Measurements from ENCODE around the gene NQO2. TPM values are rescaled to one million over a fixed set of nuclear protein-coding genes. Genes with fewer than 3 reads are reported as not detected.

NQO2 gene
- total and polyA plus RNA-seq, 2 of the 13 experiments (the other 11 are each of a cell fraction or from before 2014, with no cell fraction given): 32.2 to 56.5 TPM

GRCh38 chr6:2999618-3000557 lies at the start of gene NQO2 (continued):
- TF ChIP-seq CSRNP2 (CRISPR knock-in tag; conservative IDR thresholded peaks at IDR 0.05; ENCODE audit: low read depth): no peak
- TF ChIP-seq SP1 (IDR thresholded peaks at IDR 0.05): no peak
- peak; percentile 64 for TF ChIP-seq SP1 (CRISPR knock-in tag; IDR thresholded peaks at IDR 0.05)
- TF ChIP-seq HNRNPH1 (optimal IDR thresholded peaks at IDR 0.05; ENCODE audit: low read depth, low read length): no peak
- 0 out of 2 replicates have a peak, but pooled peaks have one; percentile 72 for TF ChIP-seq TMF1 (CRISPR knock-in tag; IDR thresholded peaks at IDR 0.05; ENCODE audit: low read depth)
- TF ChIP-seq ZNF704 (CRISPR knock-in tag; IDR thresholded peaks at IDR 0.05; ENCODE audit: borderline replicate concordance): no peak
- TF ChIP-seq ELF1 (CRISPR knock-in tag; IDR thresholded peaks at IDR 0.05): peak; percentile 35; the same call in 1 of the 2 replicates
- no peak for TF ChIP-seq MTA3 (CRISPR knock-in tag; IDR thresholded peaks at IDR 0.05)
- peak; percentile 29; the same call in 1 of the 2 replicates for TF ChIP-seq ATF3 (CRISPR knock-in tag; IDR thresholded peaks at IDR 0.05)
- no peak for TF ChIP-seq BRD4 (CRISPR knock-in tag; IDR thresholded peaks at IDR 0.05)
- TF ChIP-seq JDP2 (CRISPR knock-in tag; IDR thresholded peaks at IDR 0.05; ENCODE audit: borderline replicate concordance): no peak
- TF ChIP-seq MED13 (CRISPR knock-in tag; IDR thresholded peaks at IDR 0.05): no peak
- peak; percentile 90; the same call in 1 of the 2 replicates for TF ChIP-seq THAP7 (CRISPR knock-in tag; IDR thresholded peaks at IDR 0.05)
- TF ChIP-seq ZNF598 (CRISPR knock-in tag; IDR thresholded peaks at IDR 0.05; ENCODE audit: borderline replicate concordance): no peak
- no peak for TF ChIP-seq ZNF777 (CRISPR knock-in tag; IDR thresholded peaks at IDR 0.05)
- no peak for TF ChIP-seq NFATC3 (CRISPR knock-in tag; IDR thresholded peaks at IDR 0.05)
- peak; percentile 11; the same call in 1 of the 2 replicates for TF ChIP-seq KLF12 (CRISPR knock-in tag; IDR thresholded peaks at IDR 0.05; ENCODE audit: borderline replicate concordance)
- peak; percentile 76 for TF ChIP-seq FOXO1 (CRISPR knock-in tag; IDR thresholded peaks at IDR 0.05)
- no peak for TF ChIP-seq SMAD3 (CRISPR knock-in tag; IDR thresholded peaks at IDR 0.05)
- no peak for TF ChIP-seq ARNTL (CRISPR knock-in tag; IDR thresholded peaks at IDR 0.05)
- no peak for TF ChIP-seq RBM22 (optimal IDR thresholded peaks at IDR 0.05; ENCODE audit: low read length)
- TF ChIP-seq TOPORS (CRISPR knock-in tag; IDR thresholded peaks at IDR 0.05): no peak
- 0 out of 2 replicates have a peak, but pooled peaks have one; percentile 3 for TF ChIP-seq GATAD2A (CRISPR knock-in tag; IDR thresholded peaks at IDR 0.05)
- TF ChIP-seq ZNF317 (CRISPR knock-in tag; IDR thresholded peaks at IDR 0.05): peak; percentile 59
- no peak for TF ChIP-seq KDM4B (CRISPR knock-in tag; IDR thresholded peaks at IDR 0.05)
- no peak for TF ChIP-seq LCORL (IDR thresholded peaks at IDR 0.05)
- 0 out of 2 replicates have a peak, but pooled peaks have one; percentile 16 for TF ChIP-seq LCORL (CRISPR knock-in tag; IDR thresholded peaks at IDR 0.05)
- peak; percentile 45; the same call in 1 of the 2 replicates for TF ChIP-seq HDAC1 (CRISPR knock-in tag; IDR thresholded peaks at IDR 0.05)
- TF ChIP-seq U2AF2 (IDR thresholded peaks at IDR 0.05; ENCODE audit: low read depth, low read length): no peak
